Measurements from ENCODE around the gene NFS1.

DNA sequence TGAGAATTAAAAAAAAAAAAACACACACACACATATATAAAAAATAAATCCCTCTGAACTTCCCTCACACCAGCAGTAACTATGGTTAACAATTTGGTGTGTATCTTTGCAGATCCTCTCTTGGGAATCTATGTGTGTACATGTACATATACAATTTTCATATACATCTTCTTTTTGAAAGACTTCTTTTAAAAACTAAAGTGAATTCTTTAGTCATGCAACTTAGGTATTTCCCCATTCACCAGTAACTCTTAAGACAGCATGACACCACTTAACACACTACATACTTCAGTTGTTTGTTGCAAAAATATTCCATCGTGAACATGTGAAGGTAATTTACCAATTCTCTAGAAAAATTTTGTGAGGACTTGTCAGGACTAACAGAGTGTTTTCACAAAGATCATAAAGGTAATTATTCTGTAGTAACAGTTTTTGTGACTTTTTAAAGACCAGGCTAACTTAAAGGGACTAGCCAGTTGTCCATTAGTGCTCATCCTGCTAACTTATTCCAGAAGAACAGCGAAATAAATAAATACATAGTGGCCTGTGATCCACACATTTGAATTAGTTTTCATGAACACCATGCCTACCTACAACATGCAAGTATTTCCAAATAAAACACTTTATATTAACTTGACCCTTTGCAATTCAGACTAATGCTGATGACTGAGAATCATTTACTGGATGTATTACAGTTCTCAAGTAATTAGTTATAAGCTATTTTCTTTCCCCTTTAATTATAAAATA is 30.9 kb upstream of the NFS1 start:
- no peak for TF ChIP-seq CTCF (IDR thresholded peaks at IDR 0.05; ENCODE audit: borderline replicate concordance, extremely low read depth, low read length, poor library complexity, severe bottlenecking)
- TF ChIP-seq EZH2 (IDR thresholded peaks at IDR 0.05; ENCODE audit: borderline replicate concordance, low read depth, low read length, severe bottlenecking), result no peak

Measured in DND-41 (cell line).